Right ventricle myocardium superior (tissue), 1 donor: Measurements from ENCODE around the gene KCNT2. TPM values are rescaled to one million over a fixed set of nuclear protein-coding genes. Genes with fewer than 3 reads are reported as not detected.

ENCODE experiments used
- ATAC-seq: fragments of 200-7000 bp; cut with Tn5 transposase; one replicate; pipeline ENCODE4 v1.9.1; 2020; ENCODE audit warnings: mild to moderate bottlenecking; ENCODE audit not compliant: poor library complexity
- DNase-seq: peaks from one replicate; pipeline ENCODE4 v3.0.0-alpha.2; 2020
- intact Hi-C: fragments of 100-400 bp; cut with DNase I; formaldehyde crosslinking; loops from one replicate; pipeline ENCODE4 v1.11.2; 2022
- microRNA-seq: library from miRNA; unstranded; fragments of <30 nt; microRNA quantifications from one replicate; pipeline ENCODE4 v1.2.0, GENCODE V29; 2020
- total RNA-seq: library from RNA; stranded (reverse); fragmentation: NEBNext Ultra II Directional; extraction: Animal tissue kit (Norgen Biotek cat#: 25700); gene quantifications from one replicate; pipeline ENCODE4 v1.2.1, GENCODE V29; 2021
- donor health status: DM: no; HTN: yes; CAD: no; lungs with severe emphysema.

The KCNT2 gene
- total RNA-seq, 1 donor from 2014 or later: 1.0 TPM

GRCh38 chr1:196193896-196194559, 414.2 kb downstream of the KCNT2 start:
- ATAC-seq (no peak), DNase-seq (no peak)
- intact Hi-C loops: no loop called here

GRCh38 chr1:196183941-196184340, 424.3 kb downstream of the KCNT2 start:
- DNase-seq (no peak), ATAC-seq (no peak)
- intact Hi-C loops: no loop called here

GRCh38 chr1:196181594-196181878, 426.7 kb downstream of the KCNT2 start:
- intact Hi-C loops: no loop called here
- DNase-seq: no peak
- no peak for ATAC-seq

- intact Hi-C loops: no loop called here
- ATAC-seq (no peak), DNase-seq (no peak)
Measured at GRCh38 chr1:196180847-196181593, 427.2 kb downstream of the KCNT2 start.

- intact Hi-C loops: no loop called here
- peak; percentile 31 for ATAC-seq
- DNase-seq: no peak
Measured at GRCh38 chr1:196178083-196178635, 430.1 kb downstream of the KCNT2 start.

Small RNAs within 50 kb of the gene (microRNA-seq; reads per million reads assigned to microRNA genes)
- not detected for gene MIR4735

Other genes with a start within 250 kb of the KCNT2 start
- 33.6 TPM for gene CFH, start 43.6 kb upstream of the KCNT2 start, total RNA-seq
- 0.24 TPM for gene CFHR3, start 166.4 kb upstream of the KCNT2 start, total RNA-seq
- gene CFHR1, start 211.3 kb upstream of the KCNT2 start, total RNA-seq: not detected